Keratinocyte (primary cell): ENCODE results near the gene PCMTD2. TPM values are rescaled to one million over a fixed set of nuclear protein-coding genes. Genes with fewer than 3 reads are reported as not detected.
"Not testable (repeated sequence)": the region's sequence is repeated elsewhere in the genome, so short reads cannot be mapped to it uniquely, and the experiment has no call there.

Experiments
- DNase-seq: peaks from one replicate; pipeline ENCODE4 v3.0.0-alpha.2; 2011; ENCODE audit warnings: low read depth, missing footprints, low spot score
- FAIRE-seq: peaks from 2 replicates; lab custom pipeline; 2011; peaks lifted over from hg19 to GRCh38; lab: Jason Lieb, UNC
- H2AFZ ChIP-seq: 2 replicates; pipeline ENCODE4 v1.6.0; 2012; ENCODE audit warnings: low read length, control low read depth, inconsistent platforms; ENCODE audit not compliant: control insufficient read depth
- H3K27ac ChIP-seq: 2 replicates; pipeline ENCODE4 v1.5.1; 2011; ENCODE audit warnings: low read length; ENCODE audit not compliant: control insufficient read depth, insufficient read depth
- H3K27me3 ChIP-seq: 3 replicates; pipeline ENCODE4 v1.6.0; 2011; ENCODE audit warnings: low read length; ENCODE audit not compliant: control insufficient read depth, insufficient read depth; ENCODE audit errors: extremely low read depth
- H3K36me3 ChIP-seq, 2 experiments: 2 replicates in 1 of 2; 3 replicates in 1 of 2; pipeline ENCODE4 v1.5.1; 2011; ENCODE audit warnings: low read length in 2 of 2, mild to moderate bottlenecking in 1 of 2; ENCODE audit not compliant: control insufficient read depth in 2 of 2, insufficient read depth in 2 of 2; ENCODE audit errors: extremely low read depth in 1 of 2
- H3K4me1 ChIP-seq: 3 replicates; pipeline ENCODE4 v1.5.1; 2011; ENCODE audit warnings: low read length; ENCODE audit not compliant: control insufficient read depth, insufficient read depth; ENCODE audit errors: extremely low read depth
- H3K4me2 ChIP-seq: 3 replicates; pipeline ENCODE4 v1.6.0; 2011; ENCODE audit warnings: low read depth, low read length; ENCODE audit not compliant: control insufficient read depth, insufficient read depth; ENCODE audit errors: extremely low read depth
- H3K4me3 ChIP-seq, 3 experiments: fragments of 200-600 bp in 1 of 3; sonication (generic) in 1 of 3; 2 replicates in 2 of 3; 3 replicates in 1 of 3; pipeline ENCODE4 v1.5.1; 2011 to 2016; ENCODE audit warnings: low read length in 3 of 3, mild to moderate bottlenecking in 3 of 3, control low read depth in 2 of 3, inconsistent platforms in 1 of 3, low read depth in 1 of 3, mixed read lengths in 1 of 3, mixed run types in 1 of 3, moderate library complexity in 1 of 3; ENCODE audit not compliant: control insufficient read depth in 2 of 3, insufficient read depth in 2 of 3; ENCODE audit errors: extremely low read depth in 1 of 3
- H3K79me2 ChIP-seq: 2 replicates; pipeline ENCODE4 v1.6.0; 2012; ENCODE audit warnings: low read length; ENCODE audit not compliant: control insufficient read depth, insufficient read depth
- H3K9ac ChIP-seq: 3 replicates; pipeline ENCODE4 v1.6.0; 2011; ENCODE audit warnings: low read length; ENCODE audit not compliant: control insufficient read depth, insufficient read depth; ENCODE audit errors: extremely low read depth
- H3K9me1 ChIP-seq: 3 replicates; pipeline ENCODE4 v1.6.0; 2011; ENCODE audit warnings: low read length; ENCODE audit not compliant: control insufficient read depth, insufficient read depth; ENCODE audit errors: extremely low read depth
- H3K9me3 ChIP-seq: 2 replicates; pipeline ENCODE4 v1.5.1; 2012; ENCODE audit warnings: low read depth, low read length; ENCODE audit not compliant: control insufficient read depth
- H4K20me1 ChIP-seq: 3 replicates; pipeline ENCODE4 v1.6.0; 2011; ENCODE audit warnings: low read length; ENCODE audit not compliant: control insufficient read depth, insufficient read depth; ENCODE audit errors: extremely low read depth
- EZH2 ChIP-seq: IDR thresholded peaks from one replicate; pipeline ENCODE4 v1.6.1; 2012; ENCODE audit warnings: inconsistent platforms, mild to moderate bottlenecking, low read length, moderate library complexity
- dilution Hi-C: fragments of 300-500 bp; cut with MboI; formaldehyde crosslinking; loops from one replicate; pipeline ENCODE4 v1.7.0; 2020; ENCODE audit warnings: low sequenced_read_pairs; ENCODE audit not compliant: extremely low pct_ligation_motif_present
- polyA plus RNA-seq, 5 experiments: library from polyadenylated mRNA; depleted of rRNA in 3 of 5; stranded (reverse) in 3 of 5; stranded (forward) in 1 of 5; unstranded in 1 of 5; fragments of >200 nt; gene quantifications; 1 replicate in 1 of 5; 2 replicates in 3 of 5; 3 replicates in 1 of 5; pipeline versions ENCODE4 v1.2.1 to v1.2.3, GENCODE V29; 2011 to 2012; ENCODE audit warnings: missing spikeins in 2 of 5, low read depth in 1 of 5, low replicate concordance in 1 of 5
- TF ChIP-seq, protein P1 (sequence below), 3 experiments: IDR thresholded peaks in 1 of 3; conservative IDR thresholded peaks in 1 of 3; optimal IDR thresholded peaks in 1 of 3; 2 replicates in 2 of 3; 3 replicates in 1 of 3; pipeline versions ENCODE3 to v1.5.1; 2011; ENCODE audit warnings: low read length in 3 of 3, mild to moderate bottlenecking in 3 of 3, moderate library complexity in 2 of 3, control low read depth in 1 of 3, inconsistent platforms in 1 of 3; ENCODE audit not compliant: insufficient read depth in 2 of 3; ENCODE audit errors: extremely low read depth in 1 of 3

Gene PCMTD2
- polyA plus RNA-seq, 1 donor (not counting 4 experiments of a cell fraction or from before 2014, with no cell fraction given): 25.8 TPM

DNA sequence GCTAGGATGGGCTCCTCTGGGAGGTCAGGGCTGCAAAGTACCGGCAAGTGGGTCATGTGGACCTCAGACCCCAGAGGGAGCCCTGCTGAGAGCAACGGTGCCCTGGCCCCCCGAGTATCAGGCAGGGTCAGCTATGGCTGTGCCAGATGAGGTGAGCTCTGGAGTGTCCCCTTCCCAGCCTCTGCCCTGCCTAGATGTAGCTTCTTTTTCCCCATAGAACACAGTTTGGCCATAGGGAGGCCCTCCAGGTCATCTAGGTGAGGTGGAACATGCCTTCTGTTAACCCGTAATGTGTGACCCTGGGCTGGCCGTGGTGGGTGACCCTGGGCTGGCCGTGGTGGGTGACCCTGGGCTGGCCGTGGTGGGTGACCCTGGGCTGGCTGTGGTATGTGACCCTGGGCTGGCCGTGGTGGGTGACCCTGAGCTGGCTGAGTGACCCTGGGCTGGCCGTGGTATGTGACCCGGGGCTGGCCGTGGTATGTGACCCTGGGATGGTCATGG is 21.2 kb upstream of the PCMTD2 start:
- no peak overlapping the region for H3K4me3 ChIP-seq
- no peaks in the 10 kb centered on the region for H3K36me3 ChIP-seq
- H3K9me1 ChIP-seq: no peaks in the 10 kb centered on the region
- DNase-seq (no peak), FAIRE-seq (no peak)
- no peak overlapping the region for H3K4me2 ChIP-seq
- H4K20me1 ChIP-seq: no peaks in the 10 kb centered on the region
- no peaks in the 10 kb centered on the region for H3K9me3 ChIP-seq
- no peak overlapping the region for H2AFZ ChIP-seq
- TF ChIP-seq, protein P1, sequence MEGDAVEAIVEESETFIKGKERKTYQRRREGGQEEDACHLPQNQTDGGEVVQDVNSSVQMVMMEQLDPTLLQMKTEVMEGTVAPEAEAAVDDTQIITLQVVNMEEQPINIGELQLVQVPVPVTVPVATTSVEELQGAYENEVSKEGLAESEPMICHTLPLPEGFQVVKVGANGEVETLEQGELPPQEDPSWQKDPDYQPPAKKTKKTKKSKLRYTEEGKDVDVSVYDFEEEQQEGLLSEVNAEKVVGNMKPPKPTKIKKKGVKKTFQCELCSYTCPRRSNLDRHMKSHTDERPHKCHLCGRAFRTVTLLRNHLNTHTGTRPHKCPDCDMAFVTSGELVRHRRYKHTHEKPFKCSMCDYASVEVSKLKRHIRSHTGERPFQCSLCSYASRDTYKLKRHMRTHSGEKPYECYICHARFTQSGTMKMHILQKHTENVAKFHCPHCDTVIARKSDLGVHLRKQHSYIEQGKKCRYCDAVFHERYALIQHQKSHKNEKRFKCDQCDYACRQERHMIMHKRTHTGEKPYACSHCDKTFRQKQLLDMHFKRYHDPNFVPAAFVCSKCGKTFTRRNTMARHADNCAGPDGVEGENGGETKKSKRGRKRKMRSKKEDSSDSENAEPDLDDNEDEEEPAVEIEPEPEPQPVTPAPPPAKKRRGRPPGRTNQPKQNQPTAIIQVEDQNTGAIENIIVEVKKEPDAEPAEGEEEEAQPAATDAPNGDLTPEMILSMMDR (optimal IDR thresholded peaks at IDR 0.05 in 1 of 3, IDR thresholded peaks at IDR 0.05 in 1 of 3, conservative IDR thresholded peaks at IDR 0.05 in 1 of 3; ENCODE audit: extremely low read depth in 1 of 3, insufficient read depth in 2 of 3, low read length in 3 of 3): no peak
- TF ChIP-seq EZH2: no peak
- dilution Hi-C loops: no loop called here
- H3K9ac ChIP-seq: no peak overlapping the region
- H3K4me1 ChIP-seq: peaks cover 1% of the 10 kb centered on the region
- H3K27ac ChIP-seq: no peak overlapping the region
- H3K79me2 ChIP-seq: no peaks in the 10 kb centered on the region
- peaks cover 4% of the 10 kb centered on the region for H3K27me3 ChIP-seq

DNA sequence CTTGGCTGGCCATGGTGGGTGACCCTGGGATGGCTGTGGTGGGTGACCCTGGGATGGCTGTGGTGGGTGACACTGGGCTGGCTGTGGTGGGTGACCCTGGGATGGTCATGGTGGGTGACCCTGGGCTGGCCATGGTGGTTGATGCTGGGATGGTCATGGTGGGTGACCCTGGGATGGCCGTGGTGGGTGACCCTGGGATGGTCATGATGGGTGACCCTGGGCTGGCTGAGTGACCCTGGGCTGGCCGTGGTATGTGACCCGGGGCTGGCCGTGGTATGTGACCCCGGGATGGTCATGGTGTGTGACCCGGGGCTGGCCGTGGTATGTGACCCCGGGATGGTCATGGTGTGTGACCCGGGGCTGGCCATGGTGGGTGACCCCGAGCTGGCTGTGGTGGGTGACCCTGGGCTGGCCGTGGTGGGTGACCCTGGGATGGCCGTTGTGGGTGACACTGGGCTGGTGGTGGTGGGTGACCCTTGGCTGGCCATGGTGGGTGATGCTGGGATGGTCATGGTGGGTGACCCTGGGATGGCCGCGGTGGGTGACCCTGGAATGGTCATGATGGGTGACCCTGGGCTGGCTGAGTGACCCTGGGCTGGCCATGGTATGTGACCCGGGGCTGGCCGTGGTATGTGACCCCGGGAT is 20.5 kb upstream of the PCMTD2 start:
- H3K9me3 ChIP-seq, H3K36me3 ChIP-seq, dilution Hi-C loops, H3K27ac ChIP-seq, H3K9ac ChIP-seq, H3K27me3 ChIP-seq, H4K20me1 ChIP-seq, H2AFZ ChIP-seq, H3K9me1 ChIP-seq, H3K4me1 ChIP-seq, H3K4me3 ChIP-seq, DNase-seq, H3K4me2 ChIP-seq, FAIRE-seq, H3K79me2 ChIP-seq: not testable (repeated sequence)
